Thymus (tissue), 11 donors: ENCODE results near the gene IL17RD. TPM values are rescaled to one million over a fixed set of nuclear protein-coding genes. Genes with fewer than 3 reads are reported as not detected.

Experiments
- DNase-seq, 9 donors: peaks; one replicate each; pipeline ENCODE4 v3.0.0-alpha.2; 2013; ENCODE audit warnings: low spot score in 9 of 9, low read depth in 6 of 9, missing footprints in 1 of 9
- H3K27ac ChIP-seq, 2 donors: one replicate each; pipeline ENCODE4 v1.5.1; 2013; ENCODE audit warnings: control low read depth in 1 of 2, low read depth in 1 of 2, low read length in 1 of 2, mild to moderate bottlenecking in 1 of 2, moderate library complexity in 1 of 2
- H3K27me3 ChIP-seq, 2 donors: one replicate each; pipeline ENCODE4 v1.5.1; 2013; ENCODE audit warnings: low read length in 1 of 2; ENCODE audit not compliant: control insufficient read depth in 2 of 2, insufficient read depth in 1 of 2
- H3K36me3 ChIP-seq, 2 donors: one replicate each; pipeline ENCODE4 v1.5.1; 2013; ENCODE audit warnings: low read length in 1 of 2, mild to moderate bottlenecking in 1 of 2, moderate library complexity in 1 of 2; ENCODE audit not compliant: control insufficient read depth in 2 of 2, insufficient read depth in 2 of 2
- H3K4me1 ChIP-seq, 2 donors: one replicate each; pipeline ENCODE4 v1.5.1; 2013; ENCODE audit warnings: low read length in 2 of 2; ENCODE audit not compliant: control insufficient read depth in 2 of 2, insufficient read depth in 2 of 2
- H3K4me3 ChIP-seq, 2 donors: one replicate each; pipeline ENCODE4 v1.5.1; 2013; ENCODE audit warnings: low read length in 2 of 2, control low read depth in 1 of 2, mild to moderate bottlenecking in 1 of 2
- H3K9me3 ChIP-seq, 2 donors: one replicate each; pipeline ENCODE4 v1.5.1; 2013; ENCODE audit warnings: low read length in 1 of 2, mild to moderate bottlenecking in 1 of 2; ENCODE audit not compliant: control insufficient read depth in 2 of 2, insufficient read depth in 1 of 2
- WGBS: extraction: QIAGEN DNeasy Blood & Tissue Kit; methylation state at CpG from one replicate; pipeline ENCODE4 v1.1.7; 2013; 5-methylcytosine and 5-hydroxymethylcytosine counted together
- polyA plus RNA-seq: library from polyadenylated mRNA; stranded (reverse); fragments of 200-250 nt; gene quantifications from one replicate; pipeline ENCODE4 v1.2.3, GENCODE V29; 2013
- total RNA-seq: library from RNA; stranded (reverse); fragments of 120-200 nt; gene quantifications from one replicate; pipeline ENCODE4 v1.2.4, GENCODE V29; 2013
- donor health status: healthy.

IL17RD gene
- total and polyA plus RNA-seq, 2 donors: 0.37 to 0.61 TPM

DNA sequence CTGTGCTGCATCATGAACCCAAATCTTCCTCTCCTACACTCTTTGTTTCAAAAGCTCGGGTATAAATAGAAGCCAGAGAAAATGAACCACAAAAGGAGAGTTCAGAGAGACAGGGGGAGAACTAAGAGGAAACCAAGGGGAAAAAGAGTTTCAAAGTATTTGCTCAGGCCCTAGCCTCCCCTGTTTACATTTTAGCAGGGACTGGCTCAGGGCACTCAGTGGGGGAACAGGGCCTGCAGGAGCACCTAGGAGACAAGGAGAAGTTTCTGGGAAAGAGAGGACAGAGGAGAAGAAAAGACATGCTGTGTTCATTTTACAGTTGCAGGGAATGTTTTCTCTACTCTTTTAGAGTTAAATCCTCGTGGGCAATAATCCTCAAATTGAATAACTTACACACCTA is 8.5 kb upstream of the IL17RD start:
- no peak for DNase-seq
- H3K27ac ChIP-seq: no peak overlapping the region
- H3K36me3 ChIP-seq: no peaks in the 10 kb centered on the region
- WGBS: 49% methylated on average over 2 of the region's 2 CpGs
- peaks cover 0 to 17% of the 10 kb centered on the region in 2 donors for H3K27me3 ChIP-seq
- H3K9me3 ChIP-seq: no peaks in the 10 kb centered on the region
- peaks cover 4 to 10% of the 10 kb centered on the region in 2 donors for H3K4me1 ChIP-seq
- no peak overlapping the region for H3K4me3 ChIP-seq

DNA sequence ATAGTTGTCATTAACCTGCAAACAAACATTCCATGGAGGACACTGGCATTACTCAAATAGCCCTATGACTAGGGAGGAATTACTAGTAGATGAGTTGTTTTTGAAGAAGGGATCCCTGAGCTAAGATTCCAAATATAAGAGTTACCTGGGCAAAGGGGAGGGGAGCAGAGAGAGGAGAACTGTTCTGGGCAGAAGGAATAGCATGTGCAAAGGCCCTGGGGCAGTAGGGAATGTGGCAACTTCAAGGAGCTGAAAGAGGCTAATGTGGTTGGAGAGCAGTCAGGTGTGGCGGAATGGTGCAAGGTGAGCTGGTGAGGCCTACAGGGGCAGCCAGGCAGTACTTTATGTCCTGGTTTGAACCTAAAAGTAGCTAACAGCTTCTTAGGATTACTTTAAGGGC is 5.8 kb upstream of the IL17RD start:
- no peaks in the 10 kb centered on the region for H3K36me3 ChIP-seq
- peaks cover 5 to 43% of the 10 kb centered on the region in 2 donors for H3K27me3 ChIP-seq
- WGBS: 97% methylated on average over 1 of the region's 1 CpG
- DNase-seq: no peak
- H3K4me3 ChIP-seq: no peak overlapping the region
- H3K9me3 ChIP-seq: no peaks in the 10 kb centered on the region
- peaks cover 4 to 10% of the 10 kb centered on the region in 2 donors for H3K4me1 ChIP-seq
- H3K27ac ChIP-seq: no peak overlapping the region

DNA sequence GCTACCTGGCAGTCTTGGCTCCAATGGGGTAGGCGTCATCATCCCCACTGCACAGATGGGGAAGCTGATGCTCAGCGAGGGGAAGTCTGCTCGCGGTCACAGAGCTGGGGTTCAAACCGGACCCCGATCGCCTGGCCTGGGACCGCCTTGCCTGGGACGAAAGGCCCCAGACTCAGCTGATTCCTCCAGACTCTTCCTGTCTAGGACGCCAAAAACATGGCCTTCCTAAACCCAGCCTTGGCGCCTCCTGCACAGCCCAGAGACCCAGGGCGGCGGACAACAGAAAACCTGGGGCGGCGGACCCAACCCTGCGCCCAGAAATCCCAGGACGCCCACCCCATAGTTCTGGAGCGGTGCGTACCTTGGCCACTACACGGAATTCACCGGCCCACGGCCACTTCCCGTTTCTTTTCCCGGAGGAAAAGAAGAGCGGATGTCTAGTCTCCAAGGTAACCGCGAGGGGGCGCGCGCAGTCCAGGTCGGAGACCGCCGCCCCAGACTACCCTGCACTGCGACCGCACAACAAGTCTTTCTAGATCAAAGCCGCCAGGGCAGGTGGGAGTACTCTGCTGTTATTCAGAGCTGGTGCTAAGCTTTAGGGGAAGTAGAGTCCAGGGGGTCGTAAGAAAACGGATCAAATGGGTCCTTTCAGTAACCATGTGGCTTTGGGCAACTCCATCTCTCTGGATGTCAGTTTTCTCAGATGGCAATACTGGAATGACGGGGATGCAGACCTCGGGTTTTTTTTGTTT is 4.9 kb upstream of the IL17RD start:
- peaks cover 14 to 50% of the 10 kb centered on the region in 2 donors for H3K27me3 ChIP-seq
- no peaks in the 10 kb centered on the region for H3K36me3 ChIP-seq
- H3K27ac ChIP-seq: no peak overlapping the region
- peaks cover 4 to 10% of the 10 kb centered on the region in 2 donors for H3K4me1 ChIP-seq
- 6% methylated on average over 40 of the region's 40 CpGs for WGBS
- H3K9me3 ChIP-seq: no peaks in the 10 kb centered on the region
- DNase-seq: peak; percentile 36 to 88 (median 57)
- peak overlapping the region; percentile 24 to 50 for H3K4me3 ChIP-seq

DNA sequence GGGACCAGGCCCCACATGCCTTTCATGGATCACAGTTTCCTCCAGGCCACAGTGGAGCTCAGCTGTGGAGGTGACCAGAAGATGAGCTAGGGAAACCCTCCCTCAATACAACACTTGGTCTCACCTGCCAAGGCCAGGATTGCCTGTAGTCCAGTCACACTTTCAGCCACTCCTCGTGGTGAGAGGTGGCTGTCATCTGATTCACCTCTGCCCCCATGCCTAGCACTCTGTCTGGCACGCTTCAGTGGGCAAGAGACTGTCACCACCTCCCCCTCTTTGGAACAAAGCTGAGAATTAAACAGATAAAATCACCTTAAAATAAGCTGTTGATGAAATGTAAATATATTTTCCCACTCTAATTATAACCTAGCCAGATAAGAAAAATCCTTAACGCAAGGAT is 4.0 kb upstream of the IL17RD start:
- Histone ChIP-seq H3K4me3 (no peak overlapping the region), H3K27ac (no peak overlapping the region), H3K9me3 (no peaks in the 10 kb centered on the region), H3K36me3 (no peaks in the 10 kb centered on the region), H3K4me1 (peaks cover 12 to 18% of the 10 kb centered on the region in 2 donors), H3K27me3 (peaks cover 22 to 60% of the 10 kb centered on the region in 2 donors)
- WGBS: 71% methylated on average over 3 of the region's 3 CpGs
- DNase-seq: no peak

DNA sequence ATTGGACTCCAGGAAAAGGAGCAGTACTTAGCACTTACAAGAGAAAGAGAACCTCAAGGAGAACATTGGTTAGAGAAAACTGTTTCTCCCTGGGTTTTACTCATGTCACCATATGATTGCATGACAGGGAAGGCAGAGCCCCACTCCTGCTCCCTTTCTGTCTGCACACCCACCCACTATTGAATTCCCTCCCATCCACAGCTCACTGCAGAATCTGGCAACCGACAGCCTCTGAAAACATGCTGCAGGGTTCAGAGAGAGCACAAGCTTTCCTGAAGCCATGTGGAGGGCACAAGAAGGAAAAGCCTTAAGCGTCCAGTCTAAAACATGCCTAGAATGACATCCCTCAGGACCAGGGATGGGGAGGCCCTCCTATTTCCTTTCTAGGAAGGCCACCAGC is 3.0 kb upstream of the IL17RD start:
- WGBS: 66% methylated on average over 2 of the region's 2 CpGs
- peaks cover 31 to 68% of the 10 kb centered on the region in 2 donors for H3K27me3 ChIP-seq
- H3K4me1 ChIP-seq: peaks cover 14 to 20% of the 10 kb centered on the region in 2 donors

DNA sequence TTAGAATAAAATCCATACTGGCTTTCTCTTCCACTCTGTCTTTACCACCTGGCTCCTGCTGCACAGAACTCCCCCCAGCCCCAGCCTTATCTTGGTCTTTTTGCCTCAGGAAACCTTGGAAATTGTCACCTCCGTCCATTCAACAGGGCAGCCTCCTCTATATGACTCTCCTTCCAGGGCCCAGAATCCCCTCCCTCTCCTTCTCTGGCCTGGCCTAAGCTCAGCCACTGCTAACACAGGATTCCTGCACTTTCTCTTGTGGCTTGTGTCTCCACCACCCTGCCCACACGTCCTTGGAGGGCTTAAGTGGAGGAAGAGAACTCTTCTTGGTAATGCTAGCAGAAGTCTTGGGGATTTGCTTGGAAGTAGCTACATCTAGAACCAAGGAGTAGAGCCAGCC is 1.5 kb upstream of the IL17RD start:
- DNase-seq: no peak
- Histone ChIP-seq H3K27me3 (peaks cover 37 to 83% of the 10 kb centered on the region in 2 donors), H3K4me3 (no peak overlapping the region), H3K9me3 (no peaks in the 10 kb centered on the region), H3K27ac (no peak overlapping the region), H3K4me1 (peaks cover 14 to 20% of the 10 kb centered on the region in 2 donors), H3K36me3 (no peaks in the 10 kb centered on the region)
- WGBS: 55% methylated on average over 2 of the region's 2 CpGs

More for the DNA sequence above, 3.0 kb upstream of the IL17RD start:
- no peak overlapping the region for H3K4me3 ChIP-seq
- no peak overlapping the region for H3K27ac ChIP-seq
- H3K9me3 ChIP-seq: no peaks in the 10 kb centered on the region
- no peak for DNase-seq
- H3K36me3 ChIP-seq: no peaks in the 10 kb centered on the region

DNA sequence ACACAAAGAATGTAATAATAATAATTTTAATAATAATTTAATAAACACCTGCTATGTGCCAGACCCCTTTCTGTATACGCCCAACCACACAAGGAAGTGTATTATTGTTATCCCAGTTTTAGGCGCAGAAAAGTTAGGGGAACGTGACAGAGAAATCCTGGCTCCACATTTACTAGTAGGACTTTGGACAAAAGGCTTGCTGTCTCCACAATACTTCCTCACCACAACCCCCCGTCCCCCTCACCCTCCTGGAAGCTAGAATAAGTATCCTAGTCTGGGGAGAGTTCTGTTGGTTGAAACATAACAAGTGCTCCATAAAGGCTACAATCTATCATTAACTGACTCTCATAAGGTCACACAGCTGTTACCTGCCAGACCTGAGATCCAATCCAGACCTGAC is 488 bp upstream of the IL17RD start:
- Histone ChIP-seq H3K36me3 (no peaks in the 10 kb centered on the region), H3K9me3 (no peaks in the 10 kb centered on the region), H3K27ac (no peak overlapping the region), H3K4me3 (no peak overlapping the region), H3K27me3 (peaks cover 40 to 93% of the 10 kb centered on the region in 2 donors), H3K4me1 (peaks cover 14 to 20% of the 10 kb centered on the region in 2 donors)
- 17% methylated on average over 4 of the region's 4 CpGs for WGBS
- DNase-seq: no peak

DNA sequence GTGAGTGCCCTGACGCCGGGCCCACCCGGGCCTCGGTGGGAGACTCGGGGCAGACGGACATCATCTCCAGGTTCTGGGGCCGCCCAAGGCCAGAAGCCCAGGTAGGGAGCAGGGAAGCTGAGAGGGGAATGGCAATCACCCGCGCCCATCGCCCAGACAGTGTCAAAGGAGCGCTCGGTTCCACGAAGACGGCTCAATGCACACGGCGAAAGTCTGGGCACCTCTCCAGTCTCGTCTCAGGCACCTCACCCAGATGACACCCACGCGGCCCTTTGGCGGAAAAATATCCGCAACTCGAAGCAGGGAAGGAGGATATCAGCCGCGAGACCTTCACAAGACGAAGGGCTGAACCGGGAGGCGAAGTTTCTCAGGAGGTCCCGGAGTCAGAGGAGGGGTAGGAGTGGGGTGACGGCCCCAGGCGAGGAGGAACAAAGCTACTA is 916 bp downstream of the IL17RD start:
- peak in 1 of 9 donors; percentile 15 for DNase-seq
- peaks cover 10 to 13% of the 10 kb centered on the region in 2 donors for H3K4me1 ChIP-seq

DNA sequence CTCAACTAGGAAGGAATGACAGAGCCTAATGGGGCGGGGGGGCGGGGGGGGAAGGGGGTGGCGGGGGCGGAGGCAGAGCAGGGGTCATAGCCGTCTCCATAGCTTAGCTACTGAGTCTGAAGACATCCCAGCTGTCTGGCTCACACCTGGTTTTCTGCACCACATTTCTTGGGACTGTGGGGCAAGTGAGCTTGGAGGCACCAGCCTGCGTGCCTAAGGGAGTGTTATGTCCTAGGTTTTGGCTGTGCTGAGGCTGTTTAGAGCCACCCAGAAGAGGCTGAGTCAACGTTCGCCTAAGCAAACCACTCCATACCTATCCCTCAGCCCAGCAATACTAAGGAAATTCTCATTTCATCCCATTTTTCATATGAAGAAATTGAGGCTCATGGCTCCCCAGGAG is 1.4 kb downstream of the IL17RD start:
- no peak for DNase-seq
- Histone ChIP-seq H3K4me1 (peaks cover 10 to 16% of the 10 kb centered on the region in 2 donors), H3K4me3 (no peak overlapping the region), H3K27ac (no peak overlapping the region), H3K9me3 (no peaks in the 10 kb centered on the region), H3K27me3 (peaks cover 40 to 95% of the 10 kb centered on the region in 2 donors), H3K36me3 (no peaks in the 10 kb centered on the region)
- 10% methylated on average over 8 of the region's 8 CpGs for WGBS

More for the DNA sequence above, 916 bp downstream of the IL17RD start:
- no peaks in the 10 kb centered on the region for H3K9me3 ChIP-seq
- peaks cover 40 to 98% of the 10 kb centered on the region in 2 donors for H3K27me3 ChIP-seq
- 4% methylated on average over 30 of the region's 30 CpGs for WGBS
- H3K36me3 ChIP-seq: no peaks in the 10 kb centered on the region
- peak overlapping the region; percentile 27 to 61 for H3K4me3 ChIP-seq
- H3K27ac ChIP-seq: no peak overlapping the region
